RCC 7860 (cell line): ENCODE results near the gene KIDINS220.
A peak's percentile ranks its signal among the peaks of the same experiment; 100 is the strongest.

ENCODE experiments used
- DNase-seq: peaks from one replicate; pipeline ENCODE4 v3.0.0-alpha.2; 2015; ENCODE audit warnings: low spot score
- FAIRE-seq: peaks from 2 replicates; lab custom pipeline; 2012; peaks lifted over from hg19 to GRCh38; lab: Jason Lieb, UNC

Gene KIDINS220

DNA sequence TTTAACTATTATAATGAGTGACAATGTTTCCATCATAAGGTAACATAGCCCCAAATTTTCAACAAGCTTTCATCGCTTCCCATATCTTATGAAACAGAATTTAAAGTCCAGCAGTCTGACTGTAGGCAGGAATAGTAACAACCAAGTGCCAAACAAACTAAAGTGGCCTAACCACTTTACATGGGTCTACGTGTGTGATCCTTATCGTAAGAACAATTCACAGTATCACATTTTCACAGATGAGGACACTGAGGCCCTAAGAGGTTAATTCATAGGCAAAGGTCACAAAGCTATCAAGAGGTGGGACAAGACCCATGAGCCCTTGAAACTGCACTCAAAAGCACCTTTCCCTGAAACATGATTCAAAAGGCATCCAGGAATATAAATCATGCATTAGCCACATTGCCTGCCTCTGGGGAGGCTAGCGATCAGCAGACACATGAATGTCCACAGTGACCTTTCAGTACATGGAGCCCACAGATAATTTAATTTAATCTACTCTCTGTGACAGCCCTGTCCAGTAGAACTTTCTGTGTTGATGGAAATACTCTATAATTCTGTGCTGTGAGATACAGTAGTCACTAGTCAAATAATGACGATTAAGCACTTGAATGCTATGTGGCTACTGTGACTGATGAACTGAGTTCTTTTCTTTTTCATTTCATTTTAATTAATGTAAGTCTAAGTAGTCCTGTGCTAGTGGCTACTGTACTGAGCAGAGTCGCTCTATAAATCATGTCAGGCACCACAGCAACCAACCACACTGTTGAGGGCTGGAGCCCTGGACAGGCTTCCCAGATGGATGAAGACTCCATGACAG, 30.3 kb downstream of the KIDINS220 start:
- FAIRE-seq (no peak), DNase-seq (no peak)

- DNase-seq: no peak
- FAIRE-seq: no peak
Observed at GRCh38 chr2:8805278-8806210, 31.9 kb downstream of the KIDINS220 start.

DNA sequence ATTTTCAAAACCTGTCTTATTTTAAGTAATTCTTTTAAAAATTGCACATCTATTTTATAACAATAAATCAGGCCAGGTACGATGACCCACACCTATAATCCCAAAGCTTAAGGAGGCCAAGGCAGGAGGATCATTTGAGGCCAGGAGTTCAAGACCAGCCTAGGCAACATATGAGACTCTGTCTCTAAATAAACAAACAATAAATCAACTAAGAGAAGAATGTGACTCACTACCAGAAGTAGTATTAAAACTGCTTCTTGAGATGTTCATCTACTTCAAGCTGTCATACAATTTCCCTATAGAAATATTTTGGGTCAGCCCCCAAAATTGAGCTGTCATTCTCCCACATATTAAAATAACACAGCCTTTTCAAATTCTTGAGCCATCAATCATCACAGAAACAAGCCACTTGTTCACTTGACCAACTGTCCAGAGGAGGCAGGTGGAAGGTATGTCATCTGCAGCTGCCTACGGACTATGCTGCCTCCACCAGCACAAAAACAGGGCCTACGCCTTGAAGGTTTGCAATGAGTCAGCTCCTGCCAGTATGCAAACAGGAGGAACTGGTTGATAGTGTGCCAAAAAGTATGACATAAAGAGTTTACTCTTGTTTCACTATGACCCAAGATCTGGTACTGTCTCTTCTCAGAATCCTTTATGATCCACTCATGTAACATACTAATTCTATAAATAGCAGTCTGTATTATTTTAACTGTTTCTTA, 33.6 kb downstream of the KIDINS220 start:
- FAIRE-seq (peak; percentile 77), DNase-seq (peak; percentile 81)

- no peak for DNase-seq
- FAIRE-seq: no peak
Observed at GRCh38 chr2:8802741-8803140, 34.7 kb downstream of the KIDINS220 start.

GRCh38 chr2:8800821-8801220, 36.6 kb downstream of the KIDINS220 start:
- DNase-seq: no peak
- FAIRE-seq: no peak

- DNase-seq: no peak
- no peak for FAIRE-seq
Observed at GRCh38 chr2:8800218-8800617, 37.2 kb downstream of the KIDINS220 start.

GRCh38 chr2:8799004-8799403, 38.4 kb downstream of the KIDINS220 start:
- DNase-seq (no peak), FAIRE-seq (no peak)

- DNase-seq (no peak), FAIRE-seq (no peak)
Observed at GRCh38 chr2:8798393-8798792, 39.0 kb downstream of the KIDINS220 start.

- FAIRE-seq: no peak
- no peak for DNase-seq
Observed at GRCh38 chr2:8797682-8798081, 39.7 kb downstream of the KIDINS220 start.

DNA sequence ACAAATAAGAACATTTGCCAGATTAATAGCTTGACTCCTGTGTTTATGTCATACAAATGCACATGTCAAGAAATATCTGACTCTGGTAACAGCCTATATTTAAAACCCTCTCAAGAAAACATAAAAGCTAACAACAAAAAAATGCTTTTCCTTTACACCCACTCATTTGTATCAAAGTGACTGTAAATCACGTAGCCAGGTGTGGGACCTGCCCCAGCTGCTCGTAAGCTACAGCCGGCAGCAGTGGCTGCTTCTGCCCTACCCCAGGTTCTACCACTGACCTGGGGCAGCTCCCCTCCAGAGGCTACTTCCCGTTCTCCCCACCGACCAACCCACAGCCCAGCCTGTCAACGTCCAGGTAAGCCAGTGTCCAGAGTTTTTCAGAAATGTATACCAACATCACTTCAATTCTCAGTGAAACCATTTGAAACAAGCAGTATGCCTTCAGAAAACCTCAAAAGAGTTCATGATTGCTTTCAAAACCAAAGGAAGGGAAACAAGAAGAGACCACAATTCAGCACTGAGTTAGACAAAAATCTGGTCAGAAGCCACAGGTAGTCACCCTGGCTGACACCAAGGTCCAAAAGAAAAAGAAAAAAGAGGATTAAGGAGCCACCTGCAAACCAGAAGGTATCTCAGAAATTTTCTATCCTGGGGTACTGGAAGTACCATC, 40.4 kb downstream of the KIDINS220 start:
- FAIRE-seq (no peak), DNase-seq (no peak)

DNA sequence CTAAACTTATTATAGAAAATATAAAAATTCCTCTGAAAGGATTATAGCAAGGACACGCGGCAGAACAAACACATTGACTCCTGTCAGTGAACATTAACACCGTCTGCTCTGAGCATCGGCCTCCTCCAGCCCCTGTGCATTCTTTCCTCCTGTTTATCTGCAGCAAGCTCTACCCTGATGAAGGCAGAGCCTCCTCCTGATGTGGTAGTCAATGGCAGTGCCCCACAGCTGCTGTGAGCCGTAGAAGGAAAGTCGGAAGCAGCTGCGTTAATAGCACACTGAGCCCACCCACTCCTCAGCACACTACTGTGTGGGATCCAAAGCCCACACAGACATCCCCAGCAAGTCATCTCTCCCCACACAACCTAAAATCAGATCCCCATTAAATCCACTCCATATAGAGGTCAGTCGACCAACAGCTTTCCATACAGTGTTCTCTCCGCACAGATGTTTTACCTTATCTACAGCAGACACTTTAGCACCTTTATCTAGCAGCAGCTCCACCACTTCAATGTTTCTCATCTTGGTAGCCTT, 41.0 kb downstream of the KIDINS220 start:
- no peak for FAIRE-seq
- no peak for DNase-seq

DNA sequence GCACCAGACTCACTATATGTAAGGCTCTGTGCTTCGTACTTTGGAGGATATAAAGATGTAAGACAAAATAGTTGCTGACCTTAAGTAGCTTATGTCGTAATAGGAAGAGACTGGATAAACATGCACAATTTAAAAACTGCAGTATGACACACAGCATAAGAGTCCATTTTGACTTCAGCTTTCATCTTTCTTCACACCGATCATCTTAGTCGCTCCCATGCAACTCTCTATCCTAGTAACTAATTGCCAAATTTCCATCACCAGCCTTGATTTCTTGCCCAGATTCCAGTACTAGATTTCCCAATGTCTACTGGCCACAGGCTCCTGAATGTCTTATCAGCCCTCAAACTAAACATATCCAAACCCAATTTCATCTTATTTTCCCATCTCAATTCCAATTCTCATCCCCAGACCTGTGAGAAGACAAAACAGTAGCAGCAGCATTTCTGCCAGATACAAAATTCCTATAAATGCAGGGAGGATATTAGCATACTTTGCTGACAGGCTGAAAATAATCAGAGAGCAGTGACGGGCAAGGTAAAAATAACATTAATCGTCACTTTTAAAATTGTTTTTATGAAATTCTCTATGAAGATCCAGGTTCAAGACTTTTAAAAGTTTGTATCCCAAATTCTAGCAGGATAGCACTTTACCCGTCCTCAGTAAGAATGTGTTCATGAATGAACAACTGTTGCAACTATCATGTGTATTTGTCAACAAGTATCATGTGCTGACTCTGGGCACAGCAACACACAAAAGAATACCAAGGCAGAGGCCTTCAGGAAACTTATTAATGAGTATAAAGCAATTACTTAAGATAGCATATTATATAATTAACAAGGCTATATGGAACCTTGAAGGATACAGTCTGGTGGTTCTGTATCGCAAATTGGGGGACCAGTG, 42.2 kb downstream of the KIDINS220 start:
- no peak for FAIRE-seq
- DNase-seq: no peak

GRCh38 chr2:8790739-8791162, 46.7 kb downstream of the KIDINS220 start:
- FAIRE-seq (no peak), DNase-seq (no peak)

DNA sequence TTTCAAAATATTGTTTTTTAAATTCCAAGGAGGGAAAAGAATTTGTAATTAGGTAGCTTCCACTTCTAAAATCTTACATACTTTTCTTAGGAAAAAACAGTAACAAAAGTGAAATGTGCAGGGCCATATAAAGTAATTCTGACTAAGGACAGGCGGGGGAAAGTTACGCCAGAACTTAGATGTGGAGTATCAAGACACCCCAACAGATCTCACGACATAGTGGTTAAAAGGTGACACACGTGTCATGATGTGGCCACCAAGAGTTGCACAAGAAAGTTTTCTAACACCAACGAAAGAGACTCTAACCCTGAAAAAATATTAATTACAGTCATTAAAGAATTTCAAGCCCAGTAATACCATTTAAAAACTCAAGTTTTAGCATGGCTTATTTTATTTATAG, 51.0 kb downstream of the KIDINS220 start:
- DNase-seq: no peak
- no peak for FAIRE-seq

DNA sequence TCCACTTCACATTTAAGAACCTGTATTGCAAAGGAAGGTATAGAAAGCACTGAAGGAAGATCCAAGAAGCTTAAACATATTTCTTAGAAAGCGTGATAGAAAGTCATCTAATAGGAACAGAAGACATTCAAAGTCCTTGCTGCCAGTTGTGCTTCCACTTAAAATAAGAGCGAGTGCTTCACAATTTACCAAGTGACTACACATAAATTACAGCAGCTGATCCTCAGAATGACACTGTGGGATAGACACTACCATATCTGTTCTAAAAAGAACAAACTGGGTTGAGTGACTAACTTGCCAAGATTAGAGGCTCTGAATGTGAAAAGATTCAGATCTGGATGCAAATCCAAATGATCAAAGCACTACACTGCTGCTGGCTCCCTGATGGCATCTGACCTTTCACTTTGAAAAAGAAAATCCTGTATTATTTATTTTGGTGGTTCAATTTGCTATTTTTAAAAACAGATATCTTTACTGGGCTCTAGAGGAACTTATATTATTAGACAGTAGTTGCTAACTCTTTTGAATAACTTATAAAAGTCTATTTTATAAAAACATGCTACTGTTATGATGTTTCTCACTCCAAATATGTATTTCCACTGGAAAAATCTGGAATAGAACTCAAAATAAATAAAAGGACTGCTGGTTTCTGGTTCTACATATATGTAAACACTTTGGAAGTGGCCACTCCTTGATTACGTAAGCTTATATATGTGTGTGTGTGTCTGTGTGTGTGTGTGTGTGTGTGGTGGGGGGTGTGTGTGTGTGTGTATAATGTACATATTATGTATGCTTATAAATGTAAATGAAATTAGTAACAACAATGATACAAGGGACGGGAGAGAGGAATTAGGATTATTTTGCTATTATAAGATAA, 57.4 kb downstream of the KIDINS220 start:
- FAIRE-seq: no peak
- DNase-seq: no peak

- DNase-seq (no peak), FAIRE-seq (no peak)
Observed at GRCh38 chr2:8774371-8774770, 63.0 kb downstream of the KIDINS220 start.

DNA sequence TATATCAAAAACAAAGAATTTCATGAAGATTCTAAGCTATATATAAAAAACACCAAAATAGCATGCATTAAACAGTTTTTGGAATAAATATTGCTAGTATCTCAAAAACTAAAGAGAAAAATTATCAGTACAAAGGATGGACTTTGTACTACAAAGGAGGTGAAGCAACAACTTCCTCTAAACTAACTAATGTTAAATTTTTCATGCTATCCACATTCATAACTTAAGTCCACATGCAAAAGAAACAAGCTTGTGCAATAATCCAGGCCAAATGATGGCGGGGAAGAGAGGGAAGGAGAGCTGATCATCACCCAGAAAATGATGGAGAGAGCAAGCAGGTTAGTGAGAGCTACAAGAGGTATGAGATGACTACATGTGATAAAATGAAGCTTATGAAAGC, 70.1 kb downstream of the KIDINS220 start:
- DNase-seq: no peak
- no peak for FAIRE-seq

DNA sequence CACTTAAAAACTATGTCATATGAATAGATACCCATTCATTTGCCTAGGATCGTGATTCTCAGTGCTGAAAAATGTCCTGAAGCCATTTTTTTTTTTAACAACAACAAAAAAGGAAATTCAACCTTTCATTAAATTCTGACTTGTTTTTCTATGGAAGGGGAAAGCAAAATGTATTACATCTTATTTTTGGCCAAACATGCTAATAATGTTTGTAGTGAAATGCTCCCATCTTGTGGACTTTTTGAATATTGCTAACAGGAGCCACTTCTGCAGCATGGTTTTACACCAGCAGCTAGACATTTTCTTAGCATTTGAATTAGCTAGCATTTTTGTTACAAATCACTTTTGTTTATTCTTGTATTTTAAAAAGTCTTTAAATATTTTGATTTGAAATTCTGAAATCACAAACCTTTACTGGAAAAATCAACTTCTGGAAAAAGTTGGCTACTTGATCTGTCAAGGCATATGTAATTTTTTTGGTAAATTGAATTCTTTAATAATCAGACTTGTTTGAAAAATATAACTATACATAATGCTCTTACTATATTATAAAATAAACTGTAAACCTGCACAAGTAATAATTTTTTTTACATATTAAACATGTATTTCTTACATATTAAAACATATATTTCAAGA, 75.8 kb downstream of the KIDINS220 start:
- FAIRE-seq: peak; percentile 74
- peak; percentile 32 for DNase-seq
